ENCODE measurements around the gene RAB28.

GRCh38 chr4:13464973-13465372 lies 19.2 kb downstream of the RAB28 start:
- TF ChIP-seq EGR1 (IDR thresholded peaks at IDR 0.05; ENCODE audit: borderline replicate concordance, low read depth, low read length): no peak
- no peak for TF ChIP-seq RAD21 (IDR thresholded peaks at IDR 0.05 in 1 of 2, conservative IDR thresholded peaks at IDR 0.05 in 1 of 2; ENCODE audit: low read depth in 2 of 2, low read length in 2 of 2)
- no peak for TF ChIP-seq POLR2AphosphoS5 (IDR thresholded peaks at IDR 0.05; ENCODE audit: low read depth, low read length)
- no peak for TF ChIP-seq CTCF (IDR thresholded peaks at IDR 0.05; ENCODE audit: control extremely low read depth in 1 of 3, insufficient read depth in 1 of 3, low read depth in 1 of 3, low read length in 3 of 3)
- TF ChIP-seq CREB1 (IDR thresholded peaks at IDR 0.05): no peak
- no peak for TF ChIP-seq HDAC2 (IDR thresholded peaks at IDR 0.05; ENCODE audit: borderline replicate concordance in 1 of 2, low read depth in 2 of 2, low read length in 2 of 2)
- TF ChIP-seq MAX (IDR thresholded peaks at IDR 0.05): no peak
- no peak for TF ChIP-seq PHF8 (conservative IDR thresholded peaks at IDR 0.05; ENCODE audit: low read depth, low read length)
- TF ChIP-seq ASH2L (IDR thresholded peaks at IDR 0.05; ENCODE audit: low read length): no peak
- no peak for TF ChIP-seq YY1 (IDR thresholded peaks at IDR 0.05; ENCODE audit: low read depth, low read length)
- TF ChIP-seq TAF1 (IDR thresholded peaks at IDR 0.05; ENCODE audit: low read depth, low read length): no peak

All from H1 (cell line).